CD8-positive, alpha-beta memory T cell (primary cell): Measurements from ENCODE around the gene DPP6. TPM values are rescaled to one million over a fixed set of nuclear protein-coding genes. Genes with fewer than 3 reads are reported as not detected.

Source experiments
- CTCF ChIA-PET: fragments of 350-600 bp; sonication (Branson Sonifier 250); formaldehyde crosslinking; loops from one replicate; lab custom pipeline; 2021; ENCODE audit warnings: antibody characterized with exemption; lab: Charles Lee
- POLR2A ChIA-PET: fragments of 350-600 bp; sonication (Branson Sonifier 250); formaldehyde crosslinking; loops from one replicate; lab custom pipeline; 2021; ENCODE audit warnings: antibody characterized with exemption; lab: Charles Lee
- DNase-seq, 5 donors: peaks; one replicate each; pipeline versions ENCODE4 v3.0.0 to v3.0.0-alpha.2; 2020 to 2022; ENCODE audit warnings: mixed read lengths in 1 of 5
- H3K27ac ChIP-seq: one replicate; pipeline ENCODE4 v1.7.0; 2013; ENCODE audit warnings: low read depth, mild to moderate bottlenecking, low read length, moderate library complexity
- H3K27me3 ChIP-seq: 2 replicates; pipeline ENCODE4 v1.7.0; 2013; ENCODE audit warnings: low read length, mild to moderate bottlenecking; ENCODE audit not compliant: insufficient read depth, poor library complexity, severe bottlenecking
- H3K36me3 ChIP-seq: 2 replicates; pipeline ENCODE4 v1.7.0; 2013; ENCODE audit warnings: mild to moderate bottlenecking, low read length, moderate library complexity; ENCODE audit not compliant: insufficient read depth
- H3K4me1 ChIP-seq: 2 replicates; pipeline ENCODE4 v1.7.0; 2013; ENCODE audit warnings: mild to moderate bottlenecking, low read length, moderate library complexity; ENCODE audit not compliant: insufficient read depth
- H3K4me3 ChIP-seq: 2 replicates; pipeline ENCODE4 v1.7.0; 2013; ENCODE audit warnings: mild to moderate bottlenecking, low read length
- H3K9me3 ChIP-seq: 2 replicates; pipeline ENCODE4 v1.7.0; 2013; ENCODE audit warnings: mild to moderate bottlenecking, low read length
- H3K27ac Mint-ChIP-seq, 8 donors: one replicate each; pipeline ENCODE4 v1.8.0; 2020 to 2021; ENCODE audit warnings: mixed read lengths in 8 of 8, mild to moderate bottlenecking in 6 of 8, inconsistent platforms in 3 of 8, moderate library complexity in 3 of 8
- H3K27me3 Mint-ChIP-seq, 2 donors: one replicate each; pipeline ENCODE4 v1.8.0; 2020 to 2021; ENCODE audit warnings: mixed read lengths in 2 of 2, mild to moderate bottlenecking in 1 of 2, moderate library complexity in 1 of 2
- H3K36me3 Mint-ChIP-seq, 3 donors: one replicate each; pipeline ENCODE4 v1.8.0; 2020 to 2021; ENCODE audit warnings: mixed read lengths in 3 of 3, inconsistent platforms in 1 of 3, mild to moderate bottlenecking in 1 of 3
- H3K4me1 Mint-ChIP-seq, 3 donors: one replicate each; pipeline ENCODE4 v1.8.0; 2020 to 2021; ENCODE audit warnings: mixed read lengths in 3 of 3, inconsistent platforms in 1 of 3, mild to moderate bottlenecking in 1 of 3
- H3K4me3 Mint-ChIP-seq, 7 donors: one replicate each; pipeline ENCODE4 v1.8.0; 2020 to 2021; ENCODE audit warnings: mixed read lengths in 7 of 7, mild to moderate bottlenecking in 6 of 7, moderate library complexity in 4 of 7, inconsistent platforms in 2 of 7
- H3K9me3 Mint-ChIP-seq, 5 donors: one replicate each; pipeline ENCODE4 v1.8.0; 2020 to 2022; ENCODE audit warnings: mixed read lengths in 5 of 5, mild to moderate bottlenecking in 3 of 5, moderate library complexity in 2 of 5, inconsistent platforms in 1 of 5
- polyA plus RNA-seq: library from polyadenylated mRNA; unstranded; fragments of 300-500 nt; fragmentation: Illumina TruSeq; gene quantifications from one replicate; pipeline ENCODE4 v1.2.3, GENCODE V29; 2021
- total RNA-seq, 2 experiments: library from RNA; stranded (reverse); gene quantifications; one replicate each; pipeline ENCODE4 v1.2.3, GENCODE V29; 2021

The DPP6 gene
- total and polyA plus RNA-seq, 3 experiments from 2014 or later, result not detected

- no peak for DNase-seq
- Mint-ChIP-seq H3K27me3 (no peaks in the 10 kb centered on the region), H3K4me3 (no peak overlapping the region), H3K9me3 (peaks cover 0 to 16% (median 3%) of the 10 kb centered on the region in 5 donors), H3K4me1 (no peaks in the 10 kb centered on the region), H3K36me3 (no peaks in the 10 kb centered on the region), H3K27ac (no peak overlapping the region)
- H3K4me1 ChIP-seq, result no peaks in the 10 kb centered on the region
- no peak overlapping the region for H3K4me3 ChIP-seq
- H3K27ac ChIP-seq, result no peak overlapping the region
- POLR2A ChIA-PET, result no interaction called here
- CTCF ChIA-PET, result interaction anchor here (0.7 to 2.0 kb wide), 2 partner anchors 10 to 11 kb away, joined by 3 to 5 read pairs; no protein-coding TSS in a partner anchor
- no peaks in the 10 kb centered on the region for H3K9me3 ChIP-seq
- H3K36me3 ChIP-seq, result no peaks in the 10 kb centered on the region
- H3K27me3 ChIP-seq, result no peaks in the 10 kb centered on the region
Observed at GRCh38 chr7:154426778-154427177, 374.6 kb downstream of the DPP6 start.

GRCh38 chr7:154427533-154427932, 375.3 kb downstream of the DPP6 start:
- ChIA-PET POLR2A (no interaction called here), CTCF (no interaction called here)

GRCh38 chr7:154429666-154430404, 377.6 kb downstream of the DPP6 start:
- Mint-ChIP-seq H3K9me3 (peaks cover 0 to 19% (median 5%) of the 10 kb centered on the region in 5 donors), H3K4me1 (no peaks in the 10 kb centered on the region)

More at GRCh38 chr7:154427533-154427932, 375.3 kb downstream of the DPP6 start:
- Histone ChIP-seq H3K27me3 (no peaks in the 10 kb centered on the region), H3K4me1 (no peaks in the 10 kb centered on the region), H3K27ac (no peak overlapping the region), H3K36me3 (no peaks in the 10 kb centered on the region), H3K4me3 (no peak overlapping the region), H3K9me3 (no peaks in the 10 kb centered on the region)
- Mint-ChIP-seq H3K4me1 (no peaks in the 10 kb centered on the region), H3K27me3 (no peaks in the 10 kb centered on the region), H3K4me3 (no peak overlapping the region), H3K27ac (no peak overlapping the region), H3K36me3 (no peaks in the 10 kb centered on the region), H3K9me3 (peaks cover 0 to 16% (median 3%) of the 10 kb centered on the region in 5 donors)
- no peak for DNase-seq

GRCh38 chr7:154430640-154431039, 378.4 kb downstream of the DPP6 start:
- H3K27me3 ChIP-seq, result no peaks in the 10 kb centered on the region
- no peaks in the 10 kb centered on the region for H3K27me3 Mint-ChIP-seq
- H3K4me3 Mint-ChIP-seq, result no peak overlapping the region
- no peak overlapping the region for H3K27ac Mint-ChIP-seq
- H3K4me1 ChIP-seq, result no peaks in the 10 kb centered on the region
- H3K9me3 ChIP-seq, result no peaks in the 10 kb centered on the region
- H3K4me3 ChIP-seq, result no peak overlapping the region
- no peak overlapping the region for H3K27ac ChIP-seq
- H3K4me1 Mint-ChIP-seq, result no peaks in the 10 kb centered on the region
- peaks cover 0 to 19% (median 5%) of the 10 kb centered on the region in 5 donors for H3K9me3 Mint-ChIP-seq
- H3K36me3 Mint-ChIP-seq, result no peaks in the 10 kb centered on the region
- no peak for DNase-seq
- POLR2A ChIA-PET, result no interaction called here
- CTCF ChIA-PET, result no interaction called here
- H3K36me3 ChIP-seq, result no peaks in the 10 kb centered on the region

More at GRCh38 chr7:154429666-154430404, 377.6 kb downstream of the DPP6 start:
- CTCF ChIA-PET, result no interaction called here
- POLR2A ChIA-PET, result no interaction called here
- H3K27me3 Mint-ChIP-seq, result no peaks in the 10 kb centered on the region
- Histone ChIP-seq H3K27me3 (no peaks in the 10 kb centered on the region), H3K4me1 (no peaks in the 10 kb centered on the region), H3K9me3 (no peaks in the 10 kb centered on the region), H3K36me3 (no peaks in the 10 kb centered on the region), H3K4me3 (no peak overlapping the region), H3K27ac (no peak overlapping the region)
- no peak overlapping the region for H3K4me3 Mint-ChIP-seq
- H3K27ac Mint-ChIP-seq, result no peak overlapping the region
- DNase-seq, result no peak
- H3K36me3 Mint-ChIP-seq, result no peaks in the 10 kb centered on the region

- Histone ChIP-seq H3K4me1 (no peaks in the 10 kb centered on the region), H3K4me3 (no peak overlapping the region), H3K27me3 (no peaks in the 10 kb centered on the region), H3K36me3 (no peaks in the 10 kb centered on the region), H3K27ac (no peak overlapping the region), H3K9me3 (no peaks in the 10 kb centered on the region)
- ChIA-PET POLR2A (no interaction called here), CTCF (no interaction called here)
- no peak for DNase-seq
- H3K4me3 Mint-ChIP-seq, result no peak overlapping the region
- no peaks in the 10 kb centered on the region for H3K27me3 Mint-ChIP-seq
- no peak overlapping the region for H3K27ac Mint-ChIP-seq
- peaks cover 0 to 19% (median 5%) of the 10 kb centered on the region in 5 donors for H3K9me3 Mint-ChIP-seq
- H3K4me1 Mint-ChIP-seq, result no peaks in the 10 kb centered on the region
- H3K36me3 Mint-ChIP-seq, result no peaks in the 10 kb centered on the region
Observed at GRCh38 chr7:154431045-154431444, 378.8 kb downstream of the DPP6 start.

- no peak for DNase-seq
- Histone ChIP-seq H3K27ac (no peak overlapping the region), H3K36me3 (no peaks in the 10 kb centered on the region), H3K4me3 (no peak overlapping the region), H3K9me3 (no peaks in the 10 kb centered on the region), H3K27me3 (no peaks in the 10 kb centered on the region), H3K4me1 (no peaks in the 10 kb centered on the region)
- Mint-ChIP-seq H3K27ac (no peak overlapping the region), H3K27me3 (no peaks in the 10 kb centered on the region), H3K9me3 (peaks cover 0 to 14% (median 3%) of the 10 kb centered on the region in 5 donors), H3K36me3 (no peaks in the 10 kb centered on the region), H3K4me3 (no peak overlapping the region), H3K4me1 (no peaks in the 10 kb centered on the region)
- POLR2A ChIA-PET, result no interaction called here
- CTCF ChIA-PET, result no interaction called here
Observed at GRCh38 chr7:154433632-154434598, 381.7 kb downstream of the DPP6 start.

- Histone ChIP-seq H3K9me3 (no peaks in the 10 kb centered on the region), H3K27ac (no peak overlapping the region), H3K4me3 (no peak overlapping the region), H3K4me1 (no peaks in the 10 kb centered on the region), H3K27me3 (no peaks in the 10 kb centered on the region), H3K36me3 (no peaks in the 10 kb centered on the region)
- Mint-ChIP-seq H3K4me3 (no peak overlapping the region), H3K9me3 (peaks cover 0 to 14% (median 4%) of the 10 kb centered on the region in 5 donors), H3K27me3 (no peaks in the 10 kb centered on the region), H3K4me1 (no peaks in the 10 kb centered on the region), H3K36me3 (no peaks in the 10 kb centered on the region), H3K27ac (no peak overlapping the region)
- ChIA-PET POLR2A (no interaction called here), CTCF (no interaction called here)
- no peak for DNase-seq
Observed at GRCh38 chr7:154436560-154436959, 384.4 kb downstream of the DPP6 start.

GRCh38 chr7:154437234-154437633, 385.0 kb downstream of the DPP6 start:
- Histone ChIP-seq H3K27ac (no peak overlapping the region), H3K4me3 (no peak overlapping the region), H3K9me3 (no peaks in the 10 kb centered on the region), H3K4me1 (no peaks in the 10 kb centered on the region), H3K36me3 (no peaks in the 10 kb centered on the region), H3K27me3 (no peaks in the 10 kb centered on the region)
- Mint-ChIP-seq H3K27ac (no peak overlapping the region), H3K27me3 (no peaks in the 10 kb centered on the region), H3K4me1 (no peaks in the 10 kb centered on the region), H3K9me3 (peaks cover 0 to 9% (median 5%) of the 10 kb centered on the region in 5 donors), H3K36me3 (no peaks in the 10 kb centered on the region), H3K4me3 (no peak overlapping the region)
- ChIA-PET CTCF (no interaction called here), POLR2A (no interaction called here)
- DNase-seq, result no peak
